T follicular helper cell (primary cell): ENCODE results near the gene PPP4C.
"Not testable (repeated sequence)": the region's sequence is repeated elsewhere in the genome, so short reads cannot be mapped to it uniquely, and the experiment has no call there.

ENCODE experiments used
- DNase-seq: peaks from one replicate; pipeline ENCODE4 v3.0.0-alpha.2; 2020; ENCODE audit warnings: low read depth
- total RNA-seq, 2 experiments: gene quantifications; one replicate each; lab custom pipeline; 2026; lab: John Stamatoyannopoulos, UW

Gene PPP4C
- total RNA-seq = 108 to 121 reads per million in 2 experiments

- peak; percentile 89 for DNase-seq
These were observed at the start of gene PPP4C for GRCh38 chr16:30075503-30076275. Gene PPP4C (plus strand): TSS chr16:30075994. CDS start chr16:30076378, 384 bp downstream.

GRCh38 chr16:30026449-30026848 is 49.3 kb upstream of the PPP4C start:
- DNase-seq = no peak

GRCh38 chr16:30027588-30028437 is 48.0 kb upstream of the PPP4C start:
- DNase-seq = no peak

DNA sequence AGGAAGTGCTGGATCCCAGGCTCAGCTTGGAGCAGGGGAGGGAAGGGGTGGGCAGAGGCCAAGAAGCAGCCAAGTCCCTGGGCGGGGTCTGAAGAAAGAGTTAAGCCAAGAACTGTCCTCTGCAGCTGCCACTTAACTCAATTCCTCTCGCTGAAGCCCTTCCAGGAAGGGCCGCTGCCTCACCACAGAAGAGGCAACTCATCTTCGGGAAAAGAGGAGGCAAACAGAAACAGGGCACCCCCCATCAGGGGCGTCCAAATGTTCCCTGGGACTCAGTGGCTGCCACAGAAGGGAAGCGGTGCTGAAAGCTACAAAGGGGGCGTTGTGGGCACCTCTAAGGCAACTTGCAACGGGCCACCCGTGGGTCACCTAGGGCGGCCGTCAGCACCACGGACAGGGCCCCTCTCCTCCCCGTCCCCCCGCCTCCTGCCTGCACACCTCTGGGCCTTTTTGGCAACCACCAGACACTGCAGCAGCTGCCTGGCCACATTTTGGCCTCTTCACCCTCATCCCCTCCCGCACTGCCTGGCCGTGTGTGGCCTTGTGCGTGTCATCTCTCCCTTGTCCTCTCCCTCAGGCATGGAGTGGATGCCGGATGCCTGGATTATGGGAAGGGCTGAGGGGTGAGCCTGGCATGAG is 47.2 kb upstream of the PPP4C start:
- DNase-seq = no peak

DNA sequence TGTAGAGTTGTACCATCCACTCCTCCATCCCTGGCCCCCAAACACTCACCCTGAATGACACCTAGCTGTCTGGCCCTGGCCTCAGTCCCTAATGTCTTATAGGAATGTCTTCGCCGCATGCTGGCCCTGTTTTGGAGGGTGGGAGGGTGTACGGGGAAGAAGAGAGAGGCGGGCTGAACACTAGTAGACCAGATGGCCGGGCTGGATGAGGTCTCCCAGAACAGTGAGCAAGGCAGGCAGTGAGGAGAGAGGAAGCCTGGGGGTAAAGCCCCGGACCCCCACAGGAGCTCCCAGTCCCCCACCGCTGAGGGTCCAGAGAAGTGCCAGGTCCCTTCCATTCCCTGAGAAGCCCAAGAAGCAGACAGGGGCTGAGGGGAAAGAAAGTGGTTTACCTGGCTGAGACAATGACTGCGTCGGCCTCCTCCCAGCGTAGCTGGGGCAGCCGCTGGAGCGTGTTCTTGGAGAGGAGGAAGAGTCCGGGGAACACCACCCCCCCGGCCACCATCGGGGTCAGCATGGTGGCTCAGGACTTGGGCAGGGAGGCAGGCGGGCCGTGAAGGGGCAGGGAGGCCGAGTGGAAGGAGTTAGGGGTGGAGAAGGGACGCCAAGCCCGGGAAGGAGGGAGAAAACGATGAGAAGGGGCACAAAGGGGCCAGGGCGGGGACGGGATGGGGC is 45.6 kb upstream of the PPP4C start:
- no peak for DNase-seq

DNA sequence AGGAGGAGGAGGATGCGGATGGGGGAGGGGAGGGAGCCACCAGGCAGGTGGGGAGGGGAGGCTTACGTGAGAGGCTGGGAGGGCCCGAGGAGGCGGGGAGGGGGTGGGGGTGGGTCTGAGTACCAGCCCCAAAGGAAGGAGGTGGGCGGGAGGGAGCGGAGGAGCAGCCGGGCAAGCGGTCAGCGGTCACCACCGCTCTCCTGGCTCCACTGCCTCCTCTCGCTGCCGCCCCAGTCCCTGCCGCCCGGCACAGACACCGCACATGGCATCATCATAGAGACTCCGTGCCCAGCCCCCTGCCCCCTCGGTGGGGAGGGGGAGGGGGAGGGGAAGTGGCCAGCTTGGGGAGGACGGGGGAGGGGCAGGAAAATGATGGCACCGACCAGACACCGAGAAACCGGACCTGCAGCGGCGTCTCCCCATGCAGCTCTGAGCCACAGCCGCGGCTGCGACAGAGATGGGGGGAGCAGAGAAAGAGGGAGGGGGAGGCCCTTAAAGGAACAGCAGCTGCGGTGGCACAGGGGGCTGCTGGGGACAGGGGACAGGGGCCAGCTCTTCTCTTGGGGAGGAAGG is 44.9 kb upstream of the PPP4C start, which contains the start of gene TLCD3B:
Gene TLCD3B (minus strand): TSS at position 431 of the 573 bp plus-strand sequence. CDS start 744 bp downstream, outside the sequence.
- no peak for DNase-seq

- DNase-seq = no peak
These were observed 44.3 kb upstream of the PPP4C start for GRCh38 chr16:30031477-30031918.

DNA sequence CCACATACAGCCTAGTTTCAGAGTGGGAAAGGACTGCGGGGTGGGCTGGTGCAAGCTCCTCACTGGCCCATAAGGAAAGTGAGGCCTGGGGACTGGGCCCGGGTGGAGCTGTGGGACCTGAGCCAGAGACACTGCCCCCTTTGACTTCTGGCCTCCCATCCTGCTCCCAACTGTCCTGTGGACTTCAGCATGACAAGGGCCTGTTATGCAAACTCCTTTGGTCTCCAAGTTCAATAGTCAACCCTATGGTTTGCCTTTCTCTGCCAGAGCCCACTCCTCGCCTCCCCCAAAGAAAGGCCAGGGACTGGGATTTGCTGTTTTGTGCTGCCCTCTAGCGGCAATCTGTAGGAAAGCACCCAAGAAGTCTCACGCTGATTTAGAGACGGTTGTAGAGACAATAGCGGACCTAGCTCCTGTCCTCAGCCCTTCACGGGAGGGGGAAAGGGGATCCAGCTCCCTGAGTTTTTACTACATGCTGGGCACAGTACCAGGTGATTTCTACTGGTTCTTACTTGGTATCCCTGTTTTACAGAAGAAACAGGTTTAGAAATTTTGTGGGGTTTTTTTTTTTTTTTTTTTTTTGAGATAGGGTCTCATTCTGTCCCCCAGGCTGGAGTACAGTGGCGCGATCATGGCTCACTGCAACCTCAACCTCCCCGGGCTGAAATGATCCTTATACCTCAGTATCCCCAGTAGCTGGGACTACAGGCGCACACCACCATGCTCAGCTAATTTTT is 43.5 kb upstream of the PPP4C start:
- DNase-seq = peak; percentile 51

DNA sequence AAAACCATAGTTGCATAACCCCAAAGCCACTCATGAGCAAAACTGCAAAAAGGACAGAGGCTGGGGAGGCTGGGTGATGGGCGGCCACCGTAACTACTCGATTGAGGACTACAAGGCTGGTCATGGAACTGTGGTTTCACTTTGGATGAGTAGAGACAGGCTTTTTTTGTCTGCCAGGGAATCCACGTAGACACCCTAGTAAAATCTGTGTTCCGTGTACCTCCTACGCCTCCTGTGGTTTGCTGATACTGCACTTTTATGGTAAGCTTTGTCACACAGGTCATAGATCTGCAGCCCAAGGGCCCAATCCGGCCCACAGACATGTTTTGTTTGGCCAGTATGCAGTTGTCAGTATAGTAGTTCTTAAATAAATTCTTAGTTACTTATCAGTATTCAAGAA is 42.5 kb upstream of the PPP4C start:
- DNase-seq = no peak

DNA sequence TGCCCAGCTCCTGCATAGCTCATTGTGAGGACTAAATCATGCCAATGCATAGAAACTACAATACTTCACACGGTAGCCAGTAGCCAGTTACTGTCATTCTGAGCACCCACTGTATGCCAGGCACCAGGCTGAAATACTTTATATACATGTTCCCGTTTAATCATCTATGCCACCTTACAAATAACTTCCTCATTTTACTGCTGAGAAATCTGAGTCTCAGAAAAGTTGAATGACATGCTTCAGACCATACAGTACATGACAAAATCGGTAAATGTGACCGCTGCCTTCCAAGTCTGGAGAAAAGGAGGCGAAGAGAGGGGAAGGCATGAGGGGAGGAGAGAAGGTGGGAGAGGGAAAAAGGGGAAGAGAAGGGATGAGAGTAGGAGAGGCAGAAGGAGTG is 35.6 kb upstream of the PPP4C start:
- DNase-seq = no peak

GRCh38 chr16:30040690-30041089 is 35.1 kb upstream of the PPP4C start:
- not testable (repeated sequence) for DNase-seq

DNA sequence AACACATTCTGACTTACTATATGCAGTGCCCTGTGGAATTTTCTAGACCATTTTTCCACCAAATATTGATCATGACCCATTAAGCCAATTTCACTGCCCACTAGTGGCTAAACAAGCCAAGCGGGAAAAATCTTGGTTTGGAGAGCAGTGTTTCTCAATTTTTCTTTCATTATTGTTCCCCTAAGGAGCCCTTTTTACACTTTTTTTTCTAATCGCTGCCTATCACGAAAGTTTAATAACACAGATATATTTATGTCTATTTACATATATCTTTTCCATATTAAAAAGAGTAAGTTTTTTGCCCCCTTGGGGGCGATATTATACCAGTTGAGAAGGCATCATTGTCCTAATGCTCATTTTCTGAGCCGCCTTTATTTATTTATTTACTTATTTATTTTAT is 34.0 kb upstream of the PPP4C start:
- DNase-seq = no peak

- DNase-seq = no peak
These were observed 29.6 kb upstream of the PPP4C start for GRCh38 chr16:30046178-30046577.

DNA sequence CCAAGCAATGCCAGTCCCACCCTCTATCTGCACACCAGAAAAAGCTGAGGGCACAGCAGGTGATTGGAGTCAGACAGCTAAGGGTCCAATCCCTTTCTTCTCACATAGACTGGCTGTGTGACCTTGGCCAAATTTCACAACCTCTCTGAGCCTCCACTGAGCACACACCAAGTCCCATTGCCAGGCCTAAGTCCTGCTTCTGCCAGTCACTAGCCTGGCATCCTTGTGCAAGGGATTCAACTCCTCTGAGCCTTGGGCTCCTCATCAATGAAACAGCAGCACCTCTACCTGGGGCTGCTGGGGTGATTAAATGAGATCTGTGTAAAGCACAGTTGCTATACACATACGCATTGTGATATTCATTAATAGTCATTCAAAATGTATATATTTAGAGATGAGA is 29.2 kb upstream of the PPP4C start:
- DNase-seq = no peak

- no peak for DNase-seq
These were observed 25.9 kb upstream of the PPP4C start for GRCh38 chr16:30049871-30050270.

DNA sequence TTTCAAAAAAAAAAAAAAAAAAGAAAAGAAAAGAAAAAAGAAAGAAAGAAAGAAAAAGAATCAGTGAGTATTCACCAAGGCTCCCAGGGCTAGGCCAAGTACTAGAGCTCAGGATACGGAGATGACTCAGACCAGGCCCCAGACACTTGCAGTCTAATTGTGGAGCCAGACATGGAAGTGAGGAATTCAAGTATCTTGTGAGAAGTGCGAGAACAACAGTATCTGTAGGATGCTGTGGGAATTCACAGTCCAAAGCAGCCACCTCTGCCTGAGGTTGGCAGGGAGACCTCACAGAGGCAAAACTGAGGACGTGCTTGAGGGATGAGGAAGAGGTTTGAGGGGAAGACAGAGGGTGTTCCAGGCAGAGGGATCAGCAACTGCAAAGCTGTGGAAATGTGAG is 24.3 kb upstream of the PPP4C start:
- no peak for DNase-seq

DNA sequence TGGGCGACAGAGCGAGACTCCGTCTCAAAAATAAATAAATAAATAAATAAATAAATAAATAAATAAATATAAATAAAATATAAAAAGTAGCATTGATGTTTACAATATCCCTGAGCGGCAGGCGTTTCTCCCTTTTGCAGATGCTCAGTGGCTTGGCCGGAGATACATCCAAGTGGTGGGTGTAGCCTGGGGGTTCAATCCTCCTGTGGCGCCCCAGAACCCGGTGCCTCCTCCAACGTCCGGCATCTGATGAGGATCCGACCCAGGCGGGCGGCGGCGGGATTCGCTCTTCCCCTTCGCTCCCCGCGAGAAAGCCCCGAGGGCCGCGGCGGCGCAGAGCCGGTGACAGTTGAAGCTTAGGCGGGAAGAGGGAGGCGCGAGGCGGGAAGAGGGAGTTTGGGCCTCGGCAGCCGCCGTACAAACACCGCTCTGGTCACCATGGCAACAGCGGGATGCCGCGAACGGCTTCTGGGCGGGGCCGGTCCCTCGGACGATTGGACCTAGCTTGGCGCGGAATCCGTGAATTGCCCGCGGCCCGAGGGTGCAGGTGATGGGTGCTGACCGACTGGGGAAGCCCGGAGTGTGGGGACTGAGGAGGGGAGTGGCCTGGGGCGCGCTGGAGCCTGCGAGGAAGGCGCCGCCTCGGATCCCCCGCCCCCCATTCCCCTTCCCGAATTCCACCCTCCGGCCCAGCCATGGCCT is 23.0 kb upstream of the PPP4C start:
- DNase-seq = peak; percentile 76

DNA sequence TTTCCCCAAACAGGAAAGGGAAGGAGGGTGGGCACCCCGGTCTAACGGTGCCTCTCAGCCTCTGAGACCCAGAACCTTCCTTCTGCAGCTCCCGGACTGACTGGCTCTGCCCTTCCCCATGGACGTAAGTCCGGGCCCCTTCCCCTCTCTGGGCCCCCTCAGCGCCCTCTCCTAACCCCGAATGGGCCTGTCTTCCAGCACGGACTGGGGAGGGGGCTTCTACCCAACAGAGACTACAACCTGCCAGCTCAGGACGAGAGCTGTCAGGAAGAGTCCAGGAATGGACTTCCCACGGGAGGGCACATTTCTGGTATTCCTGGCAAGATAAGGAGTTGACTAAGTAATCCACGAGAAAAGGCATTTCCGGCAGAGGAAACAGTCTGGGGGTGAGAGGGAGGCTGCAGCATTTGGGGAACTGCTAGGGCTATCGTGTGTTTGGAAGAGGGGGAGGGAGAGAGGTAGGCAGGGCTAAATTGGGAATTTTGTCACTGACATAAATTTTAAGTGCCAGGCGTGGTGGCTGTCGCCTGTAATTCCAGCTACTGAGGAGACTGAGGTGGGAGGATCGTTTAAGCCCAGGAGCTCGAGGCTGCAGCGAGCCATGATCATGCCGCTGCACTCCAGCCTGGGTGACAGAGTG is 22.3 kb upstream of the PPP4C start:
- no peak for DNase-seq

GRCh38 chr16:30054451-30054850 is 21.3 kb upstream of the PPP4C start:
- no peak for DNase-seq
